Chondrocyte (in vitro differentiated cells): ENCODE data around the gene ANKRD11. TPM values are rescaled to one million over a fixed set of nuclear protein-coding genes. Genes with fewer than 3 reads are reported as not detected.

Source experiments
- DNase-seq: peaks from one replicate; pipeline ENCODE4 v3.0.0; 2021; ENCODE audit warnings: mixed read lengths, low spot score
- H3K27ac Mint-ChIP-seq: one replicate; pipeline ENCODE4 v1.8.0; 2021; ENCODE audit warnings: mild to moderate bottlenecking, moderate library complexity, mixed read lengths; ENCODE audit not compliant: unreplicated experiment
- H3K27me3 Mint-ChIP-seq: 2 replicates; pipeline ENCODE4 v1.8.0; 2021; ENCODE audit warnings: low read depth, mixed read lengths
- H3K36me3 Mint-ChIP-seq: 2 replicates; pipeline ENCODE4 v1.8.0; 2021; ENCODE audit warnings: low read depth, mixed read lengths
- H3K4me1 Mint-ChIP-seq: 2 replicates; pipeline ENCODE4 v1.8.0; 2021; ENCODE audit warnings: low read depth, mild to moderate bottlenecking, mixed read lengths
- H3K4me3 Mint-ChIP-seq: one replicate; pipeline ENCODE4 v1.8.0; 2021; ENCODE audit warnings: mild to moderate bottlenecking, moderate library complexity, mixed read lengths; ENCODE audit not compliant: unreplicated experiment
- H3K9me3 Mint-ChIP-seq: 2 replicates; pipeline ENCODE4 v1.8.0; 2021; ENCODE audit warnings: low read depth, mixed read lengths
- CTCF ChIP-seq: fragments of 200-600 bp; sonication (generic); IDR thresholded peaks from 2 replicates; pipeline ENCODE4 v1.5.0; 2021; ENCODE audit warnings: antibody characterized with exemption, mild to moderate bottlenecking, moderate library complexity
- total RNA-seq: library from RNA; stranded (reverse); gene quantifications from 3 replicates; pipeline ENCODE4 v1.2.1, GENCODE V29; 2021

ANKRD11 gene
- total RNA-seq, 1 donor from 2014 or later = 180 TPM

DNA sequence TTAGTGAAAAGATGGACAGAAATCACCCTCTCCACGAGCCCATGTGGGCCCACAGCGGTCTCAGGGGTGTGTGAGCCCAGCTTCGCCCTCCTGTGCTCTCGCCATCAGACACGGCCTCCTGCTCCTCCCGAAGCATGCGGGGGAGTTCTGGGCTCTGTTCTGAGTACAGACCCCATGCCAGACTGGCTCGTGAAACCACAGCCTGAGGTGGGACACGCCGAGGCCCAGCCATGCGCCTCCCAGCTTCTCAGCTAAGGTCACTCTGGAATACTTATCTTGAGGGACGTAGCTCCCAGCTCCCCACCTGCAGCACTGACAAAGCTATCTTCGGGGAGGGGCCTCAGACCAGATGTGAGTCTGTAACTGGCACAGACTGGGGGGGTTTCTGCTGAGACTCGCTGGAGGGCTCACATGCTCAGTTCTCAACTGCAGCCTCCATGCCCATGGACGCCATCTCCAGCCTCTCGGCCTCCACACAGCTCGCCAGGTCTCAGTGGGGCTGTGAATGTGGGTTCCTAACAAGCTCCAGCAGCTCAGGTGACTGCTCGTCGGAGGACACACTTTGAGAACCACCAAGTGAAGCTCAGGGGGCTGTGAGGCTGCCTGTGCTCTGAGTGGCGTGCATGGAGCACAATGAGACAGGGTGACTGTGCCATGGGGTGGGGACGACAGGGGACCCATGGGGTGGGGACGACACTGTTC is 177.6 kb downstream of the ANKRD11 start:
- H3K4me3 Mint-ChIP-seq = no peak overlapping the region
- no peak for DNase-seq
- no peak for TF ChIP-seq CTCF
- H3K9me3 Mint-ChIP-seq = no peaks in the 10 kb centered on the region
- no peaks in the 10 kb centered on the region for H3K27me3 Mint-ChIP-seq
- peaks cover 53% of the 10 kb centered on the region for H3K4me1 Mint-ChIP-seq
- no peak overlapping the region for H3K27ac Mint-ChIP-seq
- peaks cover 10% of the 10 kb centered on the region for H3K36me3 Mint-ChIP-seq

GRCh38 chr16:89312194-89312593 is 178.2 kb downstream of the ANKRD11 start:
- DNase-seq = no peak
- no peak for TF ChIP-seq CTCF
- Mint-ChIP-seq H3K4me1 (peaks cover 50% of the 10 kb centered on the region), H3K36me3 (peaks cover 10% of the 10 kb centered on the region), H3K27ac (no peak overlapping the region), H3K4me3 (no peak overlapping the region), H3K9me3 (no peaks in the 10 kb centered on the region), H3K27me3 (no peaks in the 10 kb centered on the region)

DNA sequence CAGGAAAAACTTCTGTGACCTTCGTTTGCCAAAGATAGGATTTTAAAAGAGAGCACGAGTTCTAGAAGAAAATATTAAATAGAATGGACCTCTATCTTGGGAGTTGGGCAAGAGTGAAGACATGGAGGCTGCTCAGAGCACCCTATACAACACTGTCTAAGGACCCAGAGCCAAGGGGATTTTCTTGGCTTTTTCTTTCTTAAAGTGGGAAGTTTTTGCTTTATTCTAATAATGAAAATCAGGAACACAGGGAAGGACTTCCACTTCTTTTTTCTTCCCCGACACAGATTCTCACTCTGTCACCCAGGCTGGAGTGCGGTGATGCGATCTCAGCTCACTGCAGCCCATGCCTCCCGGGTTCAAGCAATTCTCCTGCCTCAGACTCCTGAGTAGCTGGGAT is 178.7 kb downstream of the ANKRD11 start:
- TF ChIP-seq CTCF = no peak
- Mint-ChIP-seq H3K27me3 (no peaks in the 10 kb centered on the region), H3K36me3 (peaks cover 10% of the 10 kb centered on the region), H3K9me3 (no peaks in the 10 kb centered on the region), H3K4me3 (no peak overlapping the region), H3K27ac (peak overlapping the region; percentile 10), H3K4me1 (peaks cover 45% of the 10 kb centered on the region)
- no peak for DNase-seq

GRCh38 chr16:89309438-89310122 is 180.8 kb downstream of the ANKRD11 start:
- H3K4me3 Mint-ChIP-seq = no peak overlapping the region
- H3K9me3 Mint-ChIP-seq = no peaks in the 10 kb centered on the region
- peaks cover 24% of the 10 kb centered on the region for H3K4me1 Mint-ChIP-seq
- TF ChIP-seq CTCF = no peak
- no peak for DNase-seq
- H3K36me3 Mint-ChIP-seq = peaks cover 10% of the 10 kb centered on the region
- H3K27ac Mint-ChIP-seq = no peak overlapping the region
- no peaks in the 10 kb centered on the region for H3K27me3 Mint-ChIP-seq

DNA sequence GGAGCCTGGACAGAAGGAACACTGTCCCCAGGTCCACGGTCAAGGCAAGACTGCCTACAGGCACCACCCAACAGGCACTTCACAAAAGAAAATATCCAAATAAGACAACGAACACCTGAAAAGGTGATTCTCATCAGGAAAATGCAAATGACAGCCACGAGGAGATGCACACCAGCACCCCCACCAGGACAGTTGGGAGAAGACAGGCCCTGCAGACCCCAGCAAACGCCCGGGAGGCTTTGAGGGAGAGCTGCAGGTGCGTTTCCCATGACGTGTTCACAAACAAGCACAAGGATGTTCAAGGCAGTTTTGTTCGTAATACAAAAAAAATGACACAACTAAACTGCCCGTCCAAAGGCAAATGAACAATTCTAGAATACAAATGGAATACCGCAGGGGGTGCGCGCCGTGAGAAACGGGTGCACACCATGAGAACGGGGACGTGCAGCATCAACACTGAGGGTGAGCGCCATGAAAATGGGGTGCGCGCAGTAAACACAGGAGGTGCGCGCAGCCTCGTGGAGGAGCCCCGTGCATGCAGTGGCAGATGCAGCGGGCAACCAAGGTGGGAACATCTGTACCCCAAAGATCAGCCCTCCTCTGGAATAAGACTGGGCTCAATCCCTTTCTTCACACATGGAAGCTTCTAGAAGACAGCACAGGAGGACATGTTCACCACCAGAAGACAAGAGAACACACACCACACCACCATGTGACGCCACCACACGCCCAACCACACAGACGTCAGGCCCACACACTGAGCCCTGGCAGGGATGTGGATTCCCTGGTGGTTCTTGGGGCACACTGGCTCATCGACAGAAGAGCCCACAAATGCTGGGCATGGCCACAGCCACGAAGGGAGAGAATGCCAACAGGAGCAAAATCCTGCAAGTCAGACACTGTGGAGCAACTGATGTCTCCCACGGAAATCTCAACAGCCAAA is 181.7 kb downstream of the ANKRD11 start:
- no peak overlapping the region for H3K4me3 Mint-ChIP-seq
- peaks cover 15% of the 10 kb centered on the region for H3K36me3 Mint-ChIP-seq
- peaks cover 17% of the 10 kb centered on the region for H3K4me1 Mint-ChIP-seq
- no peaks in the 10 kb centered on the region for H3K27me3 Mint-ChIP-seq
- no peaks in the 10 kb centered on the region for H3K9me3 Mint-ChIP-seq
- peak; percentile 73 for TF ChIP-seq CTCF
- peak overlapping the region; percentile 17 for H3K27ac Mint-ChIP-seq
- no peak for DNase-seq
